GM12892 (cell line): ENCODE measurements around the gene ACTL6A.

ENCODE experiments used
- POLR2A ChIP-seq: IDR thresholded peaks from 2 replicates; pipeline ENCODE4 v1.6.1; 2011; ENCODE audit warnings: low read depth, low read length, control low read depth
- POLR2AphosphoS5 ChIP-seq: IDR thresholded peaks from 2 replicates; pipeline ENCODE4 v1.6.1; 2011; ENCODE audit warnings: low read depth, low read length, control low read depth
- TAF1 ChIP-seq: IDR thresholded peaks from 2 replicates; pipeline ENCODE4 v1.6.1; 2011; ENCODE audit warnings: low read depth, mild to moderate bottlenecking, control low read depth, low read length, borderline replicate concordance

- TF ChIP-seq POLR2A: no peak
- no peak for TF ChIP-seq POLR2AphosphoS5
- TF ChIP-seq TAF1: no peak
These were observed 36.8 kb downstream of the ACTL6A start for GRCh38 chr3:179599531-179599930.
